Dermis blood vessel endothelial cell (primary cell): ENCODE data around the gene NUTM2E. TPM values are rescaled to one million over a fixed set of nuclear protein-coding genes. Genes with fewer than 3 reads are reported as not detected.
"Not testable (repeated sequence)": the region's sequence is repeated elsewhere in the genome, so short reads cannot be mapped to it uniquely, and the experiment has no call there.

Experiments
- DNase-seq: peaks from one replicate; pipeline ENCODE4 v3.0.0; 2010
- total RNA-seq: library from RNA; depleted of rRNA; stranded (reverse); fragments of >200 nt; gene quantifications from 2 replicates; pipeline ENCODE4 v1.2.3, GENCODE V29; 2014

NUTM2E gene
- total RNA-seq, 1 donor from 2014 or later: not detected

DNA sequence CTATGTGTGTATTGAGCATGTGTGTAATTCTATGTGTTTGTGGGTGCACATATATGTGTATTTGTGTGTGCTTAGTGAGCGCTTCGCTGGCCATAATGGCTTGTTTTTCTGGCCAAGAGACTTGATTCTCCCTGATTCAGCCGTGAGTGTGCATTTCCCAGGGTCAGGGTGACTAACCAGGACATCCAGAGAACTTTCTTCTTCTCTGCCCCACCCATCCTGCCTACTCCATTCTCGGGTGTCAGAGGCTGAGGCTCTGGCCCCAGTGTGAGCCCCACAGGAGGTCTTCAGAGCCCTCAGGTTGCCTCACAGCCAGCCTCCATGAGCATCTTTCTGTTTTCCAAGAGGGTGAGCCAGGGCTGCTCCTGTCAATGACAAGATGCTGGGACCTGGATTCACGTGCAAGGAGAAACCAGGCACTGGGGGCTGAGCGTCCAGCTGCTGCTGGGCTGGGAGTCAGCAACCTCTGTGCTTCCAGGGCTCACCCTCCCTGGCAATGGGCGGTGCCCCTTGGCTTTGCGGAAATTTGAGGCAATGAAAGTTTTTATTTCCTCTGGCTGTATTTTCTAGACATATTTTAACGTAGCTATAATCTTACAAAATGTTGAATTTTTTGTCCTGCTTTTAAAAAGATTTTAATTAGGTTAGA, 40.5 kb downstream of the NUTM2E start:
- not testable (repeated sequence) for DNase-seq

DNA sequence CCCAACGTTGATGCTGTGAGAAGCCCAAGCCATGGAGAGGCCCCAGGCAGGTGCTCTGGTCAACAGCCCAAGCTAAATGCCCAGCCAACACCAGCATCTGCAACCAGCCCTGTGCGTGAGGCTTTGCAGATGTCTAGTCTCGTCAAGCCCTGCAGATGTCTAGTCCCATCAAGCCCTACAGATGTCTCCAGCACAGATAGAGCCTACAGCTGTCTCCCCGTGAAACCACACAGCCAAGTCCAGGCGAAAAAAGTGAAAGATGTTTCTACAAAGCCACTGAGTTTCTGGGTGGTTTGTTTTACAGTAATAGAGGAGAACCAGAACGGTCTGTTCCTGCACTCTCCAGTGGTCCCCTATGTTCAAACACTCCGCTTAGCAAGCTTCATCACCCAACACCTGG, 41.5 kb downstream of the NUTM2E start:
- not testable (repeated sequence) for DNase-seq

DNA sequence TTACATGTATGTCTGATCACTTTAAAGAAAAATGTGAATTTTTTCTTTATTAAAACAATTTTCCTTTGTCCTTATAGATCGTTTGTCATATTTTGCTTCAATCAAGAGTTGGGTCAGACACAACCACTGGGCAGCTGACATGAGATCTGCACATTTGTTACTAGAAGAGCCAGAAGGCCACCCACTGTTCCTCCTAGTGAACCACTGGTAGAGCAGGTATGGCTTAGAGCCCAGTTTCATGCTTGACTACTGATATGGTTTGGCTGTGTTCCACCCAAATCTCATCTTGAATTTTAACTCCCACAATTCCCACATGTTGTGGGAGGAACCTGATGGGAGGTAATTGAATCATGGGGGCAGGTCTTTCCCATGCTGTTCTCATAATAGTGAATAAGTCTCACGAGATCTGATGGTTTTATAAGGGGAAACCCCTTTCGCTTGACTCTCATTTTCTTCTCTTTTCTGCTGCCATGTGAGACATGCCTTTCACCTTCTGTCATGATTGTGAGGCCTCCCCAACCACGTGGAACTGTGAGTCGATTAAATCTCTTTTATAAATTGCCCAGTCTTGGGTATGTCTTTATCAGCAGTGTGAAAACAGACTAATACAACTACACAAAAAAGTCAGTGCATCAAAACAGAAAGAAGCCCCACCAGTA, 43.0 kb downstream of the NUTM2E start:
- not testable (repeated sequence) for DNase-seq

DNA sequence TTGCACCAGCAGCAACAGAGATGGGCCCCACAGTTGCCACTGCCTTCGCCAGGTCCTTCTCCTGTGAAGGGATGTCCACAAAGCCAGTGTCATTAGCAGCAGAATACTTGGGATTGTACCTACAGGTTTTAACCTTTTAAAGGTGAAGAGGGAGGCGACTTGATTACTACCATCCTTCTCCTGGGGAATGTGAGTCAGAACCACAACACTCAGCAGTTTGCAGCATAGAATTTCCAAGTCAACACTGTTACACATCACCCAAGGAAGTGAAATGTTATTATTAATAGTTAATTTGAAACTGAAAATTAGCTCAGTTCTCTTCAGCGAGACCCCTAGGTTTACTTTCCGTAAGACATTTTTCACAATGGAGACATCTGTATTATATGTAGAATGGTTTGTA, 45.2 kb downstream of the NUTM2E start:
- DNase-seq: not testable (repeated sequence)

Other genes starting within 250 kb of the NUTM2E start
- not detected in 2 replicates for gene SFTPA1, start 215.8 kb upstream of the NUTM2E start, total RNA-seq
- gene NUTM2B, start 123.5 kb upstream of the NUTM2E start, total RNA-seq: 0.33 and 0.51 TPM in 2 replicates
- gene SFTPD, start 122.4 kb downstream of the NUTM2E start, total RNA-seq: not detected in 2 replicates